KG1 (cell line): ENCODE results near the gene NPY.

Experiments used
- DNase-seq: peaks from one replicate; lab custom pipeline; 2025; lab: John Stamatoyannopoulos, UW

The NPY gene

GRCh38 chr7:24316340-24316739 lies 32.4 kb downstream of the NPY start:
- no peak for DNase-seq

- DNase-seq, result no peak
Measured at GRCh38 chr7:24318326-24318725, 34.3 kb downstream of the NPY start.

GRCh38 chr7:24319209-24319608 lies 35.2 kb downstream of the NPY start:
- no peak for DNase-seq

GRCh38 chr7:24323961-24324480 lies 40.0 kb downstream of the NPY start:
- DNase-seq, result no peak

- no peak for DNase-seq
Measured at GRCh38 chr7:24325708-24326107, 41.7 kb downstream of the NPY start.

- no peak for DNase-seq
Measured at GRCh38 chr7:24328050-24328449, 44.1 kb downstream of the NPY start.

- no peak for DNase-seq
Measured at GRCh38 chr7:24328894-24329293, 44.9 kb downstream of the NPY start.

GRCh38 chr7:24334012-24334411 lies 50.0 kb downstream of the NPY start:
- DNase-seq, result no peak

- no peak for DNase-seq
Measured at GRCh38 chr7:24334627-24335026, 50.6 kb downstream of the NPY start.

GRCh38 chr7:24336461-24336860 lies 52.5 kb downstream of the NPY start:
- DNase-seq, result no peak

- DNase-seq, result no peak
Measured at GRCh38 chr7:24337180-24337579, 53.2 kb downstream of the NPY start.

GRCh38 chr7:24339575-24339974 lies 55.6 kb downstream of the NPY start:
- no peak for DNase-seq

- DNase-seq, result no peak
Measured at GRCh38 chr7:24340727-24341126, 56.7 kb downstream of the NPY start.
